Tibial nerve (tissue), 4 donors: ENCODE data around the gene DCUN1D2.

Experiments
- CTCF ChIP-seq, 5 experiments: fragments of 200-600 bp in 3 of 5; fragments of 450-650 bp in 2 of 5; sonication (generic) in 3 of 5; IDR thresholded peaks; one replicate each; pipeline ENCODE4 v1.5.1; 2016 to 2019; ENCODE audit warnings: antibody characterized with exemption in 5 of 5, mild to moderate bottlenecking in 3 of 5, moderate library complexity in 2 of 5
- EP300 ChIP-seq, 2 donors: sonication (generic); formaldehyde crosslinking; IDR thresholded peaks; one replicate each; pipeline ENCODE4 v1.6.1; 2017; ENCODE audit warnings: antibody characterized with exemption in 2 of 2, mild to moderate bottlenecking in 1 of 2
- POLR2A ChIP-seq, 2 donors: fragments of 450-650 bp; IDR thresholded peaks; one replicate each; pipeline ENCODE4 v1.6.1; 2017; ENCODE audit warnings: antibody characterized with exemption in 2 of 2, mild to moderate bottlenecking in 2 of 2, moderate library complexity in 2 of 2

- TF ChIP-seq CTCF (IDR thresholded peaks at IDR 0.05) (no peak), POLR2A (IDR thresholded peaks at IDR 0.05) (no peak), EP300 (IDR thresholded peaks at IDR 0.05) (no peak)
Observed at GRCh38 chr13:113465300-113465699, 25.2 kb downstream of the DCUN1D2 start.
